HG03108 (cell line): ENCODE data around the gene FOXO3.
"Not testable (repeated sequence)": the region's sequence is repeated elsewhere in the genome, so short reads cannot be mapped to it uniquely, and the experiment has no call there.

Source experiments
- ATAC-seq: cut with Tn5 transposase; IDR thresholded peaks from one replicate; pipeline ENCODE4 v1.9.1; 2021; ENCODE audit warnings: moderate library complexity; ENCODE audit not compliant: unreplicated experiment

FOXO3 gene

DNA sequence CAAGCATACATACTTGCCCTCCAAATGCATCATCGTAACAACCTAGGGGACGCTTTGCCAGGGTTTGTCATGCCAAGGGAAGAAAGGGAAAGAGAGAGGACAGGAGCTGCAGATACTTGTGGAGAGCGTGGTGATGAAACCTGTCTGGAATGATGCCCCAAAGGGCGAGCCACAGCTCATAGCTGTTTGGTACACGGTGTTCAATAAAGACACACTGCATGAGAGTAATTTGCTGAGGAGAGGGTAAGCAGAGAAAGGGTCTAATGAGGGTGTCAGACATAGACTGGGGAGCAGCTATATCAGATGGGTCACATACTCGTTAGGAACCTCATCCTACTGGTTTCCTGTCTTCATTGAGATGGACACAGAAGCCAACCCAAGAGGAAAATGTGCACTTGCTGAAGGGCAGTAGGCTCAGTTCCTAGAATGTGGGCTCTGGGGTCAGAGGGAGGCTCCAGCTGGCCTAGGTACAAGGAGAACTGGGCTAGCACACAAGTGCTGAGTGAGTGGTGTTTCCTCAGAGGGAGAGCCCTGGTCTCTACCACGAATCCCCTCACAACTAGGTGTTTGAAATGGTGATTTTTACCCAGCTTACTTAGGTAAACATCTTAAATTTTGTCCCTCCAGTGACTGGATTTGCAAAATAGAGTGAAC, 5.2 kb upstream of the FOXO3 start:
- no peak for ATAC-seq

DNA sequence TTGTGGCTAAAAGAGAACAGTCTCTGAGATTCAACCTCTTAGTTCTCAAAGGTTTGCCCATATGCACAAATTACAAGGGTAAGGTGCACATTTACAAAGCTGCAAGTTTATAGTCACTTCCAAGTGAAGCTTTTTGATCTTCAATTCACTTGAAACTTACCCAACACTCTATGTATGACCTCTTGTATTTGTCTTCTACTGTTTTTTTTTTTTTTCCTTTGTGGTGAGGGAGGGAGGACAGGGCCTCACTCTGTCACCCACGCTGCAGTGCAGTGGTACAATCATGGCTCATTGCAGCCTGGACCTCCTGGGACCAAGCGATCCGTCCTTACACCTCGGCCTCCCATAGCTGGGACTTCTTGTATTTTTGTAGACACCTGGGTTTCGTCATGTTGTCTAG, 4.5 kb upstream of the FOXO3 start:
- ATAC-seq, result no peak

DNA sequence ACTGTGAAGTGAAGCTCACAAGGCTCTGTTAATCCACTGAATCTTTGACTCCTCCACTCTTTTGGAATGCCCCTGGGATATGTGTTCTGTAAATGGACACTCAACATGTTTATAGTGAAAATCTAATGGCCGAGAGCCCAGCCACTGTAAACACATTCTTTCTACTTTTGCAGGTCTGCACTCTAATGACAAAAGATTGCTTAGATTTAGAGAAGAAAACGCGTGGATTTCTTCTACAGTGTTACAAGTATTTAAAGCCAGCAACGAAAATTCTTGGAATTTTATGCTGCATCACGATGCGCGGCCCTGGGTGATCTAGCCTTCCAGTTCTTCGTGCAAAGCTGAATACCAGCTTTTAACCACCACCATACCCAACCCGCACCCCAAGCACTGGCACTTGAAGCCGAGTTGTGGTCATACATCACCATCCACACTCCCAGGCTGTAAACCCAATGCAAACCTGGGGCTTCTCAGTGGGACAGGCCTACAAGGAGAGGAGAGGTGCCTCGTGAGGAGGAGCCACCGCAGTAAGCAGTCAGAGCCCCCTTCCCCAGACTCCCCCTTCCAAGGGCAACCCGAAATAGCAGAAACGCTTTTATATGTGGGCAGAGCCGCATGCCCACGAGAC, 3.7 kb upstream of the FOXO3 start:
- no peak for ATAC-seq

DNA sequence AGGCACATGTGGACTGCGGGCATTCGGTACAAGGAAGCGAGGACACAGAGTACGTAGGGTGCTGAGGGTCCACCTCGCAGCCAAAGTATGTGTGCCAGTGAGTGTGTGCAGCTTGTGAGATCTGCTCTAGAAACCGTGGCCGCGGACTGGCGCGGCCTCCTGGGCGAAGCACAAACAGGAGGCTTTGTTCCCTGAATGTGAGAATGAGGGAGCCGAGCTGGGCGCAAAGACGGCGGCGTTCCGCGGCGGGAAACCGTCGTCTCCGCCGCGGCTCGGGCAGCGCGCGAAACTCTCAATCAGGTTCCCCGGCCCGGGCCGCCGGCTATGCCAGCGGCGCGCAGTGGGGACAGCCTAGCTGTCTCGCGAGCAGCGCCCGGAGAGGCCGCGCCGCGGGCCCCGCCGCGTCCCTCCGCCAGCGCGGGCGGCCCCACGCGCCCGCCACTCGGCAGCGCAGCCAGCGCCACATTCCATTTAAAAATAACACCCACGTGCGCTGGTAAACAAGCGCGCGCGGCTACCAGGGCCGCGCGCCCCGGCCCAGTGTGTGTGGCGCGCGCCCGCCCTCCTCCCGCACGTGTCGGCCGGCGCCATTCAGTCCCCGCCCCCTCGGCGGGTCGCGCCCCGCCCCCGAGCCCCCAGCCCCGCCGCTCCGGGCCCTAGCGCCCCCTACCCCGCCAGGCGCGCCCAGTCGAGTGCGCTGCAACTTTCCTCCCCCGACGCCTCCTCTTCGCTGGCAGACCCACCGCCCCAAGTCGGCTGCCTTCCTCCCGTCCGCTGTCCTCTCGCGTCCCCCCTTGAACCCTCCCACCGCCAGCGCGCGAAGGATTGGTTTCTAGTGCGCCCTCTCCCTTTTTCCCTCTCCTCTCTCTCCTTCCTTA, 3.0 kb upstream of the FOXO3 start:
- no peak for ATAC-seq

GRCh38 chr6:108558372-108559096, 2.2 kb upstream of the FOXO3 start:
- ATAC-seq, result peak; percentile 55

GRCh38 chr6:108559097-108559883, 1.4 kb upstream of the FOXO3 start:
- peak; percentile 38 for ATAC-seq

DNA sequence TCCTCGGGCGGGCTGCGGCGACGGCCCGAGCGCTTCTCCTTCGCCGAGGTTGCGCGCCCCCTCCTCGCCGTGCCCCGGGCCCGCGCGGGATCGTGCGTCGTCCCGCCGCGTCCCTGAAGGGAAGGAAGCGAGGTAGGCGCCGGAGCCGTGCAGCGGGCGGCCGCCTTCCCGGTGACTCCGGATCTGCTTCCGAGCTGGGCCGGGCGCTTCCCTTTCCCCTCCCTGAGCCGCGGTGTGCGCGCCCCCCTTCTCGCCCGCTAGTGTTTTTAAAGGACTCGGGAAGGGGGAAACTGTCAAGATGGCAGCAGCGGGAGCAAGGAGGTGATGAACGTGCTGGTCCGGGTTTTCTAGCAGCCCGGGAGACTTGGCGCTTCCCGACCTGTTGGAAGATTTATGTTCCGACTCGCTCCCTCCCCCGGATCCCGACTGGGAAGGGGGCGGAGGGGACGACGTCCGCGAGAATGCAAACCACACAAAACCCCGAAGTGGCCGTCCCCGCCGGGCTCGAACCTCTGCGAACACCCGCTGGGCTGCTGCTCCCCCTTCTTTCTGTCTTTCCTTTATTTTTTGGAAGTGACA, 744 bp upstream of the FOXO3 start:
- ATAC-seq, result no peak

DNA sequence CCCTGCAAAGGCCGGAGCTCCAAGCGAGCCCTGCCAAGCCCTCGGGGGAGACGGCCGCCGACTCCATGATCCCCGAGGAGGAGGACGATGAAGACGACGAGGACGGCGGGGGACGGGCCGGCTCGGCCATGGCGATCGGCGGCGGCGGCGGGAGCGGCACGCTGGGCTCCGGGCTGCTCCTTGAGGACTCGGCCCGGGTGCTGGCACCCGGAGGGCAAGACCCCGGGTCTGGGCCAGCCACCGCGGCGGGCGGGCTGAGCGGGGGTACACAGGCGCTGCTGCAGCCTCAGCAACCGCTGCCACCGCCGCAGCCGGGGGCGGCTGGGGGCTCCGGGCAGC, 561 bp downstream of the FOXO3 start:
- ATAC-seq, result not testable (repeated sequence)

DNA sequence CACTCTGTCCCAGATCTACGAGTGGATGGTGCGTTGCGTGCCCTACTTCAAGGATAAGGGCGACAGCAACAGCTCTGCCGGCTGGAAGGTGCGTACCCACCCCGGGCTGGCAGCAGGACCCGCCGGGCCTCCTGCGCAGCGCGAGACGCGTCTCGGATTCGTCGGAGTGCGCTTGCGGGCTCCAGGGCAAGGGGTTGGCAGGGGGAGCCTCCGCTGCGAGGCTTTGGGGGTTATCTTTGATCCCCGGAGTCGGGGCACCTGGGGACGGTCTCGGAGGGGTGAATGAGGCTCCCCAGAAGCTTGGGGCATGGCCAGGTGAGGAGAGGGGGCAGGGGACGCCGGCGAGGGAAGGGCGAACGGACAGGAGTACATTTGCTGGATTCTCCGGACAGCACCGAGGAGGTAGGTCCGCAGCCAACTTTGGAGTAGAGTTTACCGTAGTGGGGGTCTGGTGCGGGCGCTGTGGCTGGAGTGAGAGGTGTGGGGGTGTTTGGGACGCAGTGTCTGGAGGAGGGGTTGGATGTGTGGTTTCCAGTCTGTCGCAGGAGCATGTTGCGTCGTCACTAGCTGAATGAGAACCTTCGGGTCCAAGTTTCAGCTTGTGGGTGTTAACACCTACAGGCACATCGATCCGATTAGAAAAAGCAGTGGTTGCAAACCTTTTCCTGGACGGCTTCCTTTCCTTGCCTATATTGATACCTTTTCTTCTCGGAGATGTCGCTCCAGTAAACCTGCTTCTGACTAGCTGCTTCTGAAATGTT, 1.2 kb downstream of the FOXO3 start:
- ATAC-seq, result no peak

- no peak for ATAC-seq
These were observed 1.8 kb downstream of the FOXO3 start for GRCh38 chr6:108562503-108562993.

GRCh38 chr6:108563292-108563691, 2.6 kb downstream of the FOXO3 start:
- ATAC-seq, result no peak

- ATAC-seq, result no peak
These were observed 3.5 kb downstream of the FOXO3 start for GRCh38 chr6:108564178-108564577.

DNA sequence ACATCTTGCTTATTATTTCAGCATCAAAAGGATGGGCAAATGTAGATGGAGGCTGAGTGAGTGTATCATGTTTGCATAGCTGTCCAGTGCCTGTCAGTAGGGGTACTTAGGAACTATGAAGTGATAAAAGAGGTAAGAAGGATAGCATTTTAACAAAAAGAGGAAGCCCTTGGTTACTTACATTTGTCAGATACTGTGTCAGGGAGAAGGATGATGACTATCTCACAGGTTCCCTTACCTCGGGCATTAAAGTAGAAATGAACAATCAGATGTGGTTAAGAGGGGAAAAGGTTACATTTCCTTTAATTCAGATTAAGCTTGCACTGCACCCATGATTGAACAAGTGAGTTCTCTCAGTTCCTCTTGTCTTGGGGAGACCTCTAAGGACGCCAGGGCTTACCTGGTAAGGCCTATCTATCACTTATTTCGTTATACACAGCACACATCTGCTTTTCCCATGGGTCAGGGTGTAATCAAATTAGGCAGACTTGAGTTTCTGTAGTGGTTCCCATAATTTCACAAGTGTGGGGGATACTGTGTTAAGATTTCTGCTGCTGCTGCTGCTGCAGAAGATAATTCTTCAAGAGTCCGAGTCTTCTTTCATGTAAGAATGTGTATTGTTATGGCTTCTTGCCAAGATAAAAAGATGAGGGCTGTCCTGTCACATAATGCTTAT, 4.5 kb downstream of the FOXO3 start:
- ATAC-seq, result peak; percentile 62

- no peak for ATAC-seq
These were observed 5.2 kb downstream of the FOXO3 start for GRCh38 chr6:108565893-108566292.

GRCh38 chr6:108566406-108566805, 5.7 kb downstream of the FOXO3 start:
- ATAC-seq, result no peak

- no peak for ATAC-seq
These were observed 7.4 kb downstream of the FOXO3 start for GRCh38 chr6:108568101-108568500.

DNA sequence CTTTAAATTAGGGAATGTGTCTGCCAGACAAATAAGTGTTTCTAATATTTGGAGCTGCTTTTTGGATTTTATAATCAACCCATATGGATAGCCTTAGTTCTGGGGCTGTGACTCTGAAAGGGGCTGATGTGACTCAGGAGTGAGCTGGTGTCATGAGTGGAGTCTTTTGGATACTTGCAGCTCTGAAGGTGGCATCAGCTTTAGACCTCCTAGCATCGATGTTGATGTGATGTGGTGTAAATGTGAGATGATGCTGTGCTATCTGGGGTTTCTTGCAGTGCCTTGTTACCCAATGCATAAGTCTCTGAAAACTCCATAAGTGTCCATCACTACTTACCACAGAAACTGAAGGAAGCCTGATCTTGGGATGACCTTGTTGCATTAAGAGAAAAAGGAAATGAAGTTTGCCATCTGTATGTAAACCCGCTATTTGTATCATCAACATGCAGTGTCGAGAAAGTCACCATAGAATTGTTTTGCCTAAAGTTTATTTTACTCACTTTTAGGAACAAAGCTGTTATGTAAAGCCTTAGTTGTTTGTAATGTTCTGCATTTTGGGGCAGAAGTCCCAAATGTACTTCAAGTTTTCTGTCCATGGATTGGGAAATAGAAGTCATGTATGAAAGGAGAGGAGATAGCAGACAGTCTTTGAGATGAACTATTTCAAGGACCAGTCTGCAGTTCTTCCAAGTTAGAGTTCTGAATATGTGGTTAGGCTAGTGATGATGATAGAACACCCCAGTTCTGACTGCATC, 8.0 kb downstream of the FOXO3 start:
- no peak for ATAC-seq

- ATAC-seq, result no peak
These were observed 9.8 kb downstream of the FOXO3 start for GRCh38 chr6:108570517-108570916.
